Nephron (organoid): ENCODE results near the gene MLEC.

ENCODE experiments used
- H3K27ac Mint-ChIP-seq, 3 experiments: 2 replicates each; pipeline ENCODE4 v1.8.0; 2020; ENCODE audit warnings: mixed read lengths in 3 of 3, mild to moderate bottlenecking in 2 of 3, moderate library complexity in 1 of 3
- H3K27me3 Mint-ChIP-seq: 2 replicates; pipeline ENCODE4 v1.8.0; 2021; ENCODE audit warnings: low read depth, mild to moderate bottlenecking, moderate library complexity, mixed read lengths
- H3K36me3 Mint-ChIP-seq: 2 replicates; pipeline ENCODE4 v1.8.0; 2020; ENCODE audit warnings: low read depth, mixed read lengths
- H3K4me1 Mint-ChIP-seq: 2 replicates; pipeline ENCODE4 v1.8.0; 2020; ENCODE audit warnings: mixed read lengths
- H3K4me3 Mint-ChIP-seq, 3 experiments: 2 replicates each; pipeline ENCODE4 v1.8.0; 2020; ENCODE audit warnings: mild to moderate bottlenecking in 3 of 3, mixed read lengths in 3 of 3, moderate library complexity in 2 of 3
- H3K9me3 Mint-ChIP-seq: 2 replicates; pipeline ENCODE4 v1.8.0; 2020; ENCODE audit warnings: mixed read lengths
- TF ChIP-seq, protein P1 (sequence below), 3 experiments: fragments of 200-600 bp; sonication (generic); IDR thresholded peaks; one replicate each; pipeline ENCODE4 v1.5.0; 2021; ENCODE audit warnings: antibody characterized with exemption in 3 of 3; ENCODE audit not compliant: unreplicated experiment in 3 of 3

The MLEC gene

DNA sequence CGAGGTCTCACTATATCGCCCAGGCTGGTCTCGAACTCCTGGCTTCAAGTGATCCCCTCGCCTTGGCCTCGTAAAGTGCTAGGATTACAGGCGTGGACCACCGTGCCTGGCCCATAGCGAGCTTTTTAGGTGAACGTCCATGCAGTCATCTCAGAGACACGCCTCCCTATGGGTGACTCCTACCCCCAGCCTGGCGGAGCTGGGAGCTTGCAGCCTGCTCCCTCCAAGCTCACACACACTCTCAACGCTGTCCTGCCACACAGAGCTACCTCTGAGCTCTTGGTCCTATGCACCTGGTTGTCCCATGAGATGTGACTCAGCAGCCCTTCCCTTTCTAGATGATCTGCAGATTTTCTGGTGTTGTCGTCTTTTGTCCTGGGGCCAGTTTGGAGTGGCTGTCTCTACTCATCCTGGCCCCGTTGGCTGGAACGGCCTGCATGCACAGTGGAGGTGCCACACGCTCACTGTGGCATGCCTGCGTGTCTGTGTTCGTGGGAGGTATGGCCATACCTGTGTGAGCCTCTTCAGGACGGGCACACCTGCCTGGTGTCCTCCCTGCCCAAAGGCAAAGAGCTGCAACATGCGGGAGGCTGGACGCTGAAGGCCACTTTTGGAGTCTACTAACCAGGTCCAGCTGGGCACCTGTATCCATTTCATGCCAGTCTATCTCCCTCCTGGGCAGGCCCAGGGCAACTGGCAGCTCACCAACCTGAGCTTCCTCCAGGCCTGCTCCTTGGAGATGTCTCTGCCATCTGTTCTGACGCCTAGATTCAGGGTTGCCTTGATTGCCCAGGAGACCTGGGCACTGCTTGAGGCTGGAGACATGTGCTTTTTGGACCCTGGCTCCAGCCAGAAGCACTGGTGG lies 28.4 kb upstream of the MLEC start:
- Mint-ChIP-seq H3K36me3 (no peaks in the 10 kb centered on the region), H3K27ac (no peak overlapping the region), H3K4me1 (no peaks in the 10 kb centered on the region), H3K9me3 (no peaks in the 10 kb centered on the region), H3K27me3 (peaks cover 15% of the 10 kb centered on the region), H3K4me3 (no peak overlapping the region)
- TF ChIP-seq, protein P1, sequence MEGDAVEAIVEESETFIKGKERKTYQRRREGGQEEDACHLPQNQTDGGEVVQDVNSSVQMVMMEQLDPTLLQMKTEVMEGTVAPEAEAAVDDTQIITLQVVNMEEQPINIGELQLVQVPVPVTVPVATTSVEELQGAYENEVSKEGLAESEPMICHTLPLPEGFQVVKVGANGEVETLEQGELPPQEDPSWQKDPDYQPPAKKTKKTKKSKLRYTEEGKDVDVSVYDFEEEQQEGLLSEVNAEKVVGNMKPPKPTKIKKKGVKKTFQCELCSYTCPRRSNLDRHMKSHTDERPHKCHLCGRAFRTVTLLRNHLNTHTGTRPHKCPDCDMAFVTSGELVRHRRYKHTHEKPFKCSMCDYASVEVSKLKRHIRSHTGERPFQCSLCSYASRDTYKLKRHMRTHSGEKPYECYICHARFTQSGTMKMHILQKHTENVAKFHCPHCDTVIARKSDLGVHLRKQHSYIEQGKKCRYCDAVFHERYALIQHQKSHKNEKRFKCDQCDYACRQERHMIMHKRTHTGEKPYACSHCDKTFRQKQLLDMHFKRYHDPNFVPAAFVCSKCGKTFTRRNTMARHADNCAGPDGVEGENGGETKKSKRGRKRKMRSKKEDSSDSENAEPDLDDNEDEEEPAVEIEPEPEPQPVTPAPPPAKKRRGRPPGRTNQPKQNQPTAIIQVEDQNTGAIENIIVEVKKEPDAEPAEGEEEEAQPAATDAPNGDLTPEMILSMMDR (IDR thresholded peaks at IDR 0.05; ENCODE audit: unreplicated experiment in 3 of 3): no peak

DNA sequence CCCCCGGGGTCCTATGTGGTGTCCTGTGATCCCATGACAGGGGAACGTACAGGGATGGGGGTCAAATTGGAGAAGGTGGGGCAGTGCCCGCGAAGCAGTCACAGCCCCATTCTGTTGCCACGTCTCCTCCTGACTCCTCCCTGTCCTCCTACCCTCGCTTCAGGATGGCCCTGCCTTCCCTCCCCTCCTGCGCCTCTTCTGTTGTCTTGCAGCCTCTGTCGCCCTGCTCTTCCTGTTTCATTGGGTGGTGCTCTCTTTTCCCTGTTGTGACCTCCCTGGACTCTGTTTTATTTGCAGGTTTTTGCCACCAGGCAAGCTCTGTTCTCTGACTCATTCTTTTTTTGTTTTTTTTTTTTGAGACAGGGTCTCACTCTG lies 27.8 kb upstream of the MLEC start:
- TF ChIP-seq, protein P1 (IDR thresholded peaks at IDR 0.05; ENCODE audit: unreplicated experiment in 3 of 3): no peak
- Mint-ChIP-seq H3K4me1 (no peaks in the 10 kb centered on the region), H3K27ac (no peak overlapping the region), H3K9me3 (no peaks in the 10 kb centered on the region), H3K36me3 (no peaks in the 10 kb centered on the region), H3K27me3 (peaks cover 15% of the 10 kb centered on the region), H3K4me3 (no peak overlapping the region)

DNA sequence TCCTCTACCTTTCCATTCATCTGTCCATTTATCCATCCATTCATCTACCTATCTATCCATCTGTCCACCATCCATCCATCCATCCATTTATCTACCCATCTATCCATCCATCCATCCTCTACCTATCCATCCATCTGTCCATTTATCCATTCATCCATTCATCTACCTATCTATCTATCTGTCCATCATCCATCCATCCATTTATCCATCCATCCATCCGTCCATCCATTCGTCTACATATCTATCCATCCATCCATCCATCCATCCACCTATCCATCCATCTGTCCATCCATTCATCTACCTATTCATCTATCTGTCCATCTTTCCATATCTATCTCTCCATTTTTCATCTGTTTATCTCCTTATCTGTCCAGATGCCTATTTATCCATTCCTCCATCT lies 25.5 kb upstream of the MLEC start:
- Mint-ChIP-seq H3K27me3 (peaks cover 9% of the 10 kb centered on the region), H3K27ac (no peak overlapping the region), H3K36me3 (no peaks in the 10 kb centered on the region), H3K4me1 (no peaks in the 10 kb centered on the region), H3K9me3 (no peaks in the 10 kb centered on the region), H3K4me3 (no peak overlapping the region)
- TF ChIP-seq, protein P1 (IDR thresholded peaks at IDR 0.05; ENCODE audit: unreplicated experiment in 3 of 3): no peak

DNA sequence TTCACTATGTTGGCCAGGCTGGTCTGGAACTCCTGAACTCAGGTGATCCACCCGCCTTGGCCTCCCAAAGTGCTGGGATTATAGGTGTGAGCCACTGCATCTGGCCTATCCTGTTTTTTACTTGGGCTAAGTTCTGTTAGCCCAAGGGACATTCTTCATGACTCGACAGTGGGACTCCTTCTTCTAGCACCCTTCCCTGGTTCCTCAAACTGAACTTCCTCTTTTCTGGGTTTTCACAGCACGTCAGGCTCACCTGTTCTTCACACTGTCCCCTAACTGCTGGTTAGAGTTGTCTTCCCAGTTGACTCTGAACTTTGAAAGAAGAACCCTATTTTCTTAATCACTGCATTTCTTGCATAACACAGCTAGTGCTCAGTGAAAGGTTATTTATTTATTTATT lies 24.1 kb upstream of the MLEC start:
- peaks cover 9% of the 10 kb centered on the region for H3K27me3 Mint-ChIP-seq
- TF ChIP-seq, protein P1 (IDR thresholded peaks at IDR 0.05; ENCODE audit: unreplicated experiment in 3 of 3): no peak
- no peak overlapping the region for H3K4me3 Mint-ChIP-seq
- H3K4me1 Mint-ChIP-seq: no peaks in the 10 kb centered on the region
- no peaks in the 10 kb centered on the region for H3K36me3 Mint-ChIP-seq
- no peaks in the 10 kb centered on the region for H3K9me3 Mint-ChIP-seq
- no peak overlapping the region for H3K27ac Mint-ChIP-seq

DNA sequence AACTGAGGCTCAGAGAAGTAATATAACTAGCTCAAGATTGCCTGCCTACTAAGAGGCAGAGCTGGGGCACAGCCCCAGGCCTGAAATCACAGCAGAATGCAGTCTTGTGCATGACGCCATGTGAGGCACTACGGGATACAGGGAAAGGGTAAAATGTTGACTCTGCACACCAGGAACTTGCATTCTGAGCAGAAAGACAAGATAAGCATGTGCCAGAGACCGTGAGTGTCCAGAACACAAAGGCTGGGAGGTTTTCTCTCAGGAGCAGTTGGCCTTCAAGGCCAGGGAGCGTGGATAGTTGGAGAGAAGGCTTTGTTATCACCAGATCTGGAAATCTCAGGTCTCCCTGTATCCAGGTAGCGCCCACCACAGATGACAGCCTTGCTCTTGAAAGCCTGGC lies 23.2 kb upstream of the MLEC start:
- Mint-ChIP-seq H3K9me3 (no peaks in the 10 kb centered on the region), H3K4me1 (peaks cover 4% of the 10 kb centered on the region), H3K4me3 (no peak overlapping the region), H3K27me3 (peaks cover 5% of the 10 kb centered on the region), H3K36me3 (no peaks in the 10 kb centered on the region), H3K27ac (no peak overlapping the region)
- TF ChIP-seq, protein P1 (IDR thresholded peaks at IDR 0.05; ENCODE audit: unreplicated experiment in 3 of 3): no peak
